Measurements from ENCODE around the gene HORMAD2. TPM values are rescaled to one million over a fixed set of nuclear protein-coding genes. Genes with fewer than 3 reads are reported as not detected.

The HORMAD2 gene
- total and polyA plus RNA-seq, 2 donors (not counting 3 experiments of a cell fraction or from before 2014, with no cell fraction given): not detected

DNA sequence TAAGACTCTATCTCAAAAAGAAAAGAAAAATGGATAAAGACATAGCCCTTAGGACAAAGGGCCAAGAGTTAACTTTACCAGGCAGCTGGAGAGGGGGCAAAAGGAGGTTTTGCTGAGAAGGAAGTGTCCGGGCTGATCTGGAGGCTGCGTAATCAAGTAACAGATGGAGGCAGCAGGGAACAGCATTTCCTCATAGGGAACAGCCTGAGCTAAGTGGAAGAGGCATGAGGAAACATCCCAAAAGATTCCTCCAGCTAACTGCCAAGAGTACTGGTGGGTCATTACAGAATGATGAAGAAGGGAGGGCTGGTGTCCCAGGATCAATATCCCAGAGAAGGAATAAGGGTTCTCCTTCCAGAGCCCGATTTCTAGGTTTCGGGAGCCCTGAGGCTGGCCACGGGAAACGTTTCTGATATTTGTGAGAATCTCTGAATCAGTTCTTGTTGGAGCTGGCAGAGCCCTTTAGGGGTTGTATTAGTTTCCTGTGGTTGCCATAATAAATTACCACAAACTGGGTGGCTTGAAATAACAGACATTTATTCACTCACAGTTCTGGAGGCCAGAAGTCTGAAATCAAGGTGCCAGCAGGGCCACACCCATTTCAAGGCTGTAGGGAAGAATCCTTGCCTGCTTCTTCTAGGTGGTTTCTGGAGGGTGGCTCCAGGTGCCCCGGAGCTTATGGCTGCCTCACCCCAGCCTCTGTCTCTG, 145.1 kb downstream of the HORMAD2 start:
- no peak for FAIRE-seq
- no peaks in the 10 kb centered on the region for H3K9me3 ChIP-seq (replicated peaks; ENCODE audit: control insufficient read depth, insufficient read depth, low read length)
- H3K9me1 ChIP-seq (replicated peaks; ENCODE audit: control insufficient read depth, extremely low read depth, insufficient read depth, low read length): no peaks in the 10 kb centered on the region
- no peak overlapping the region for H2AFZ ChIP-seq (ENCODE audit: low read depth, low read length)
- no peaks in the 10 kb centered on the region for H3K36me3 ChIP-seq (ENCODE audit: control insufficient read depth in 2 of 2, extremely low read depth in 1 of 2, insufficient read depth in 2 of 2, low read length in 2 of 2)
- H3K27me3 ChIP-seq (ENCODE audit: control insufficient read depth in 2 of 2, insufficient read depth in 2 of 2, low read length in 2 of 2): peaks cover 8 to 25% of the 10 kb centered on the region in 2 experiments
- POLR2A ChIA-PET: no interaction called here
- dilution Hi-C loops (cut with MboI; ENCODE audit: extremely low pct_ligation_motif_present, low sequenced_read_pairs): no loop called here
- intact Hi-C loops (cut with micrococcal nuclease): no loop called here
- DNase-seq (ENCODE audit: low read depth, low spot score): no peak
- H3K4me2 ChIP-seq (ENCODE audit: insufficient read depth, low read length): no peak overlapping the region
- BruUV-seq (replicated peaks): no TSS peak
- H3K4me3 ChIP-seq (replicated peaks in 1 of 3; ENCODE audit: insufficient read depth in 1 of 3, low read depth in 1 of 3, low read length in 3 of 3): no peak overlapping the region
- CTCF ChIA-PET: interaction anchor here (2.2 kb wide), 1 partner anchor 113 kb away, joined by 6 read pairs; no protein-coding TSS in a partner anchor
- TF ChIP-seq MAX (IDR thresholded peaks at IDR 0.05; ENCODE audit: insufficient read depth, insufficient read length) (no peak), FOS (IDR thresholded peaks at IDR 0.05; ENCODE audit: borderline replicate concordance, insufficient read depth, low read length) (no peak), JUN (IDR thresholded peaks at IDR 0.05; ENCODE audit: borderline replicate concordance, insufficient read depth, insufficient read length, low read depth) (no peak), POLR2AphosphoS5 (IDR thresholded peaks at IDR 0.05; ENCODE audit: insufficient read depth, low read depth, low read length) (no peak), GATA2 (IDR thresholded peaks at IDR 0.05; ENCODE audit: insufficient read depth, insufficient read length, low read depth, low read length) (no peak), MYC (IDR thresholded peaks at IDR 0.05; ENCODE audit: low read depth, low read length) (no peak), EZH2 (IDR thresholded peaks at IDR 0.05; ENCODE audit: borderline replicate concordance, low read depth, low read length, severe bottlenecking) (no peak), POLR2A (IDR thresholded peaks at IDR 0.05; ENCODE audit: low read depth, low read length) (no peak)
- TF ChIP-seq, protein P1, sequence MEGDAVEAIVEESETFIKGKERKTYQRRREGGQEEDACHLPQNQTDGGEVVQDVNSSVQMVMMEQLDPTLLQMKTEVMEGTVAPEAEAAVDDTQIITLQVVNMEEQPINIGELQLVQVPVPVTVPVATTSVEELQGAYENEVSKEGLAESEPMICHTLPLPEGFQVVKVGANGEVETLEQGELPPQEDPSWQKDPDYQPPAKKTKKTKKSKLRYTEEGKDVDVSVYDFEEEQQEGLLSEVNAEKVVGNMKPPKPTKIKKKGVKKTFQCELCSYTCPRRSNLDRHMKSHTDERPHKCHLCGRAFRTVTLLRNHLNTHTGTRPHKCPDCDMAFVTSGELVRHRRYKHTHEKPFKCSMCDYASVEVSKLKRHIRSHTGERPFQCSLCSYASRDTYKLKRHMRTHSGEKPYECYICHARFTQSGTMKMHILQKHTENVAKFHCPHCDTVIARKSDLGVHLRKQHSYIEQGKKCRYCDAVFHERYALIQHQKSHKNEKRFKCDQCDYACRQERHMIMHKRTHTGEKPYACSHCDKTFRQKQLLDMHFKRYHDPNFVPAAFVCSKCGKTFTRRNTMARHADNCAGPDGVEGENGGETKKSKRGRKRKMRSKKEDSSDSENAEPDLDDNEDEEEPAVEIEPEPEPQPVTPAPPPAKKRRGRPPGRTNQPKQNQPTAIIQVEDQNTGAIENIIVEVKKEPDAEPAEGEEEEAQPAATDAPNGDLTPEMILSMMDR (IDR thresholded peaks at IDR 0.05; ENCODE audit: extremely low read depth in 1 of 2, insufficient read depth in 1 of 2, low read depth in 1 of 2, low read length in 2 of 2): no peak
- no peak overlapping the region for H3K9ac ChIP-seq (replicated peaks; ENCODE audit: extremely low read depth, insufficient read depth, low read length)
- H3K27ac ChIP-seq (ENCODE audit: insufficient read depth, low read depth, low read length): no peak overlapping the region
- no peaks in the 10 kb centered on the region for H3K4me1 ChIP-seq (ENCODE audit: control insufficient read depth, extremely low read depth, insufficient read depth, low read length)
- no peaks in the 10 kb centered on the region for H4K20me1 ChIP-seq (replicated peaks; ENCODE audit: control insufficient read depth, extremely low read depth, insufficient read depth, low read length)
- H3K79me2 ChIP-seq (ENCODE audit: control insufficient read depth, insufficient read depth, low read length): no peaks in the 10 kb centered on the region

Data from endothelial cell of umbilical vein (primary cell).